GM23338 (cell line): ENCODE measurements around the gene CACNB2. TPM values are rescaled to one million over a fixed set of nuclear protein-coding genes. Genes with fewer than 3 reads are reported as not detected.

Experiments
- ATAC-seq: fragments of 200-7000 bp; cut with Tn5 transposase; 3 replicates; pipeline ENCODE4 v1.9.1; 2020
- DNase-seq: peaks from one replicate; pipeline ENCODE4 v3.0.0-alpha.2; 2015; ENCODE audit warnings: low spot score
- H2AFZ ChIP-seq: fragments of 200-600 bp; sonication (generic); 2 replicates; pipeline ENCODE4 v1.8.0; 2016; ENCODE audit warnings: antibody characterized with exemption, mild to moderate bottlenecking, moderate library complexity
- H3F3A ChIP-seq: fragments of 200-600 bp; sonication (generic); replicated peaks from 2 replicates; pipeline ENCODE4 v1.8.0; 2017; ENCODE audit warnings: antibody characterized with exemption, mixed run types, low read depth
- H3K27ac ChIP-seq: fragments of 200-600 bp; sonication (generic); 2 replicates; pipeline ENCODE4 v1.6.1; 2016; ENCODE audit warnings: low read depth
- H3K27me3 ChIP-seq: fragments of 200-600 bp; sonication (generic); 2 replicates; pipeline ENCODE4 v1.8.0; 2016; ENCODE audit warnings: mild to moderate bottlenecking, mixed run types, moderate library complexity; ENCODE audit not compliant: insufficient read depth
- H3K36me3 ChIP-seq: fragments of 200-600 bp; sonication (generic); 2 replicates; pipeline ENCODE4 v1.8.0; 2016; ENCODE audit warnings: mild to moderate bottlenecking; ENCODE audit not compliant: insufficient read depth
- H3K4me1 ChIP-seq: fragments of 200-600 bp; sonication (generic); 2 replicates; pipeline ENCODE4 v1.8.0; 2016; ENCODE audit warnings: mild to moderate bottlenecking, moderate library complexity; ENCODE audit not compliant: insufficient read depth
- H3K4me2 ChIP-seq: fragments of 200-600 bp; sonication (generic); 2 replicates; pipeline ENCODE4 v1.7.1; 2017; ENCODE audit warnings: mixed run types
- H3K4me3 ChIP-seq: fragments of 200-600 bp; sonication (generic); 2 replicates; pipeline ENCODE4 v1.6.1; 2016; ENCODE audit warnings: mixed run types
- H3K79me2 ChIP-seq: fragments of 200-600 bp; sonication (generic); replicated peaks from 2 replicates; pipeline ENCODE4 v1.8.0; 2017; ENCODE audit warnings: mild to moderate bottlenecking; ENCODE audit not compliant: insufficient read depth
- H3K9me2 ChIP-seq: fragments of 200-600 bp; sonication (generic); 2 replicates; pipeline ENCODE4 v1.8.0; 2017; ENCODE audit not compliant: insufficient read depth
- H4K20me1 ChIP-seq: fragments of 200-600 bp; sonication (generic); replicated peaks from 2 replicates; pipeline ENCODE4 v1.8.0; 2017; ENCODE audit warnings: mild to moderate bottlenecking; ENCODE audit not compliant: insufficient read depth
- H3K27ac Mint-ChIP-seq: 2 replicates; pipeline ENCODE4 v1.8.0; 2020; ENCODE audit warnings: inconsistent platforms, mild to moderate bottlenecking, moderate library complexity, mixed read lengths
- H3K27me3 Mint-ChIP-seq: 3 replicates; pipeline ENCODE4 v1.8.0; 2022; ENCODE audit warnings: low read depth, mild to moderate bottlenecking, moderate library complexity, mixed read lengths, inconsistent platforms; ENCODE audit not compliant: insufficient read depth, poor library complexity
- H3K36me3 Mint-ChIP-seq: 3 replicates; pipeline ENCODE4 v1.8.0; 2021; ENCODE audit warnings: low read depth, mild to moderate bottlenecking, inconsistent platforms, moderate library complexity, mixed read lengths
- H3K4me1 Mint-ChIP-seq: 3 replicates; pipeline ENCODE4 v1.8.0; 2020; ENCODE audit warnings: mild to moderate bottlenecking, inconsistent platforms, mixed read lengths
- H3K4me3 Mint-ChIP-seq: 3 replicates; pipeline ENCODE4 v1.8.0; 2021; ENCODE audit warnings: moderate library complexity, mild to moderate bottlenecking, inconsistent platforms, mixed read lengths
- H3K9me3 Mint-ChIP-seq: 3 replicates; pipeline ENCODE4 v1.8.0; 2020; ENCODE audit warnings: moderate library complexity, mild to moderate bottlenecking, inconsistent platforms, mixed read lengths
- CREB1 ChIP-seq: fragments of 250-450 bp; sonication (Bioruptor Pico); IDR thresholded peaks from 2 replicates; pipeline ENCODE4 v1.5.0; 2020; ENCODE audit warnings: low read depth, mild to moderate bottlenecking, moderate library complexity
- EZH2 ChIP-seq: fragments of 200-600 bp; sonication (generic); IDR thresholded peaks from one replicate; pipeline ENCODE4 v1.8.0; 2017; ENCODE audit warnings: antibody characterized with exemption, mild to moderate bottlenecking, low read depth; ENCODE audit not compliant: unreplicated experiment
- EZH2phosphoT487 ChIP-seq: fragments of 200-600 bp; sonication (generic); IDR thresholded peaks from one replicate; pipeline ENCODE4 v1.8.1; 2018; ENCODE audit warnings: antibody characterized with exemption; ENCODE audit not compliant: unreplicated experiment
- JUNB ChIP-seq: IDR thresholded peaks from one replicate; pipeline ENCODE4 v1.6.1; 2016; ENCODE audit warnings: antibody characterized with exemption; ENCODE audit not compliant: unreplicated experiment
- NANOG ChIP-seq: IDR thresholded peaks from 2 replicates; pipeline ENCODE4 v1.6.1; 2016; ENCODE audit warnings: antibody characterized with exemption, borderline replicate concordance
- POLR2AphosphoS5 ChIP-seq: IDR thresholded peaks from 2 replicates; pipeline ENCODE4 v1.6.1; 2016; ENCODE audit warnings: antibody characterized with exemption, low read depth
- STAT1 ChIP-seq: IDR thresholded peaks from one replicate; pipeline ENCODE4 v1.6.1; 2016; ENCODE audit warnings: antibody characterized with exemption; ENCODE audit not compliant: unreplicated experiment
- ZNF114 ChIP-seq: fragments of 250-450 bp; sonication (Bioruptor Pico); IDR thresholded peaks from 2 replicates; pipeline ENCODE4 v1.5.0; 2020; ENCODE audit warnings: mild to moderate bottlenecking, moderate library complexity
- ZNF331 ChIP-seq: fragments of 250-450 bp; sonication (Bioruptor Pico); IDR thresholded peaks from 2 replicates; pipeline ENCODE4 v1.5.0; 2020; ENCODE audit warnings: low read depth, mild to moderate bottlenecking, moderate library complexity
- polyA plus RNA-seq: library from polyadenylated mRNA; unstranded; fragments of >200 nt; fragmentation: Nextera tagmentation; extraction: Ambion mirVana; gene quantifications from 2 replicates; pipeline ENCODE4 v1.2.1, GENCODE V29; 2016
- total RNA-seq: library from RNA; depleted of rRNA; stranded (reverse); fragments of >200 nt; shearing (Covaris generic); gene quantifications from 2 replicates; pipeline ENCODE4 v1.2.3, GENCODE V29; 2014
- TF ChIP-seq, protein P1 (sequence below), 2 experiments: fragments of 200-600 bp in 1 of 2; sonication (generic) in 1 of 2; conservative IDR thresholded peaks; 2 replicates each; pipeline versions ENCODE4 v1.5.1 to v1.6.1; 2016 to 2017; ENCODE audit warnings: antibody characterized with exemption in 2 of 2, low read depth in 2 of 2, mild to moderate bottlenecking in 2 of 2, moderate library complexity in 1 of 2
- TF ChIP-seq, protein P2 (sequence below): IDR thresholded peaks from 2 replicates; pipeline ENCODE4 v1.6.1; 2016; ENCODE audit warnings: antibody characterized with exemption
- TF ChIP-seq, protein P3 (sequence below): fragments of 250-450 bp; sonication (Bioruptor Pico); IDR thresholded peaks from 2 replicates; pipeline ENCODE4 v1.5.0; 2020; ENCODE audit warnings: mild to moderate bottlenecking, moderate library complexity
- TF ChIP-seq, protein P4 (sequence below): IDR thresholded peaks from one replicate; pipeline ENCODE4 v1.6.1; 2018; ENCODE audit warnings: antibody characterized with exemption; ENCODE audit not compliant: unreplicated experiment

The CACNB2 gene
- total and polyA plus RNA-seq, 2 experiments from 2014 or later: 5.0 to 5.9 TPM

DNA sequence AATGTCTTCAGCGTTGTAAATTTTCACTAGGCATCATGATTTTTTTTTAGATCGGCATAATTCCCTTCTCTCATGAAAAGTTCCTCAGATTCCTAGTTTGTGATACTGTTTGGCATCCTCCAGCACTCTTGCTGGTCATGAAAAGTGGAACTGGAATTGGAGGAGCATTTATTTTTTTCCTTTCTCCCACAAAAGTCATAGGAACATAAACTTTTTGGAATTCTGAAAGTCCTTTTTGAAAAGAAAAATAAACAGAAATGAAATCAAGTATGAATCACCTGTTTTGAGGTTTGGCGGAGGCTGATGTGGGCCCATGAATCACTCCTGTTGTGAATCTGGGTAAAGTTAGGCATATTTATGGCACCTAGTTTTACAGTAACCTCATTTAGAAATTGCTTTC, 17.7 kb downstream of the CACNB2 start:
- ATAC-seq (no peak), DNase-seq (no peak)
- H3K9me3 Mint-ChIP-seq: no peaks in the 10 kb centered on the region
- H3K4me3 Mint-ChIP-seq: no peak overlapping the region
- Histone ChIP-seq H3K4me3 (no peak overlapping the region), H2AFZ (no peak overlapping the region), H3F3A (no peaks in the 10 kb centered on the region), H3K27me3 (no peaks in the 10 kb centered on the region), H3K4me2 (no peak overlapping the region), H3K79me2 (no peaks in the 10 kb centered on the region), H3K9me2 (no peaks in the 10 kb centered on the region), H3K36me3 (no peaks in the 10 kb centered on the region), H3K4me1 (no peaks in the 10 kb centered on the region), H4K20me1 (no peaks in the 10 kb centered on the region), H3K27ac (no peak overlapping the region)
- H3K4me1 Mint-ChIP-seq: no peaks in the 10 kb centered on the region
- H3K27ac Mint-ChIP-seq: no peak overlapping the region
- peaks cover 3% of the 10 kb centered on the region for H3K27me3 Mint-ChIP-seq
- TF ChIP-seq EZH2phosphoT487: no peak
- no peak for TF ChIP-seq JUNB
- no peak for TF ChIP-seq STAT1
- TF ChIP-seq ZNF114: no peak
- no peak for TF ChIP-seq NANOG
- TF ChIP-seq EZH2: no peak
- TF ChIP-seq ZNF331: no peak
- TF ChIP-seq, protein P1, sequence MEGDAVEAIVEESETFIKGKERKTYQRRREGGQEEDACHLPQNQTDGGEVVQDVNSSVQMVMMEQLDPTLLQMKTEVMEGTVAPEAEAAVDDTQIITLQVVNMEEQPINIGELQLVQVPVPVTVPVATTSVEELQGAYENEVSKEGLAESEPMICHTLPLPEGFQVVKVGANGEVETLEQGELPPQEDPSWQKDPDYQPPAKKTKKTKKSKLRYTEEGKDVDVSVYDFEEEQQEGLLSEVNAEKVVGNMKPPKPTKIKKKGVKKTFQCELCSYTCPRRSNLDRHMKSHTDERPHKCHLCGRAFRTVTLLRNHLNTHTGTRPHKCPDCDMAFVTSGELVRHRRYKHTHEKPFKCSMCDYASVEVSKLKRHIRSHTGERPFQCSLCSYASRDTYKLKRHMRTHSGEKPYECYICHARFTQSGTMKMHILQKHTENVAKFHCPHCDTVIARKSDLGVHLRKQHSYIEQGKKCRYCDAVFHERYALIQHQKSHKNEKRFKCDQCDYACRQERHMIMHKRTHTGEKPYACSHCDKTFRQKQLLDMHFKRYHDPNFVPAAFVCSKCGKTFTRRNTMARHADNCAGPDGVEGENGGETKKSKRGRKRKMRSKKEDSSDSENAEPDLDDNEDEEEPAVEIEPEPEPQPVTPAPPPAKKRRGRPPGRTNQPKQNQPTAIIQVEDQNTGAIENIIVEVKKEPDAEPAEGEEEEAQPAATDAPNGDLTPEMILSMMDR (conservative IDR thresholded peaks at IDR 0.05; ENCODE audit: low read depth in 2 of 2): no peak
- TF ChIP-seq, protein P2, sequence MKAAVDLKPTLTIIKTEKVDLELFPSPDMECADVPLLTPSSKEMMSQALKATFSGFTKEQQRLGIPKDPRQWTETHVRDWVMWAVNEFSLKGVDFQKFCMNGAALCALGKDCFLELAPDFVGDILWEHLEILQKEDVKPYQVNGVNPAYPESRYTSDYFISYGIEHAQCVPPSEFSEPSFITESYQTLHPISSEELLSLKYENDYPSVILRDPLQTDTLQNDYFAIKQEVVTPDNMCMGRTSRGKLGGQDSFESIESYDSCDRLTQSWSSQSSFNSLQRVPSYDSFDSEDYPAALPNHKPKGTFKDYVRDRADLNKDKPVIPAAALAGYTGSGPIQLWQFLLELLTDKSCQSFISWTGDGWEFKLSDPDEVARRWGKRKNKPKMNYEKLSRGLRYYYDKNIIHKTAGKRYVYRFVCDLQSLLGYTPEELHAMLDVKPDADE: no peak
- TF ChIP-seq, protein P3, sequence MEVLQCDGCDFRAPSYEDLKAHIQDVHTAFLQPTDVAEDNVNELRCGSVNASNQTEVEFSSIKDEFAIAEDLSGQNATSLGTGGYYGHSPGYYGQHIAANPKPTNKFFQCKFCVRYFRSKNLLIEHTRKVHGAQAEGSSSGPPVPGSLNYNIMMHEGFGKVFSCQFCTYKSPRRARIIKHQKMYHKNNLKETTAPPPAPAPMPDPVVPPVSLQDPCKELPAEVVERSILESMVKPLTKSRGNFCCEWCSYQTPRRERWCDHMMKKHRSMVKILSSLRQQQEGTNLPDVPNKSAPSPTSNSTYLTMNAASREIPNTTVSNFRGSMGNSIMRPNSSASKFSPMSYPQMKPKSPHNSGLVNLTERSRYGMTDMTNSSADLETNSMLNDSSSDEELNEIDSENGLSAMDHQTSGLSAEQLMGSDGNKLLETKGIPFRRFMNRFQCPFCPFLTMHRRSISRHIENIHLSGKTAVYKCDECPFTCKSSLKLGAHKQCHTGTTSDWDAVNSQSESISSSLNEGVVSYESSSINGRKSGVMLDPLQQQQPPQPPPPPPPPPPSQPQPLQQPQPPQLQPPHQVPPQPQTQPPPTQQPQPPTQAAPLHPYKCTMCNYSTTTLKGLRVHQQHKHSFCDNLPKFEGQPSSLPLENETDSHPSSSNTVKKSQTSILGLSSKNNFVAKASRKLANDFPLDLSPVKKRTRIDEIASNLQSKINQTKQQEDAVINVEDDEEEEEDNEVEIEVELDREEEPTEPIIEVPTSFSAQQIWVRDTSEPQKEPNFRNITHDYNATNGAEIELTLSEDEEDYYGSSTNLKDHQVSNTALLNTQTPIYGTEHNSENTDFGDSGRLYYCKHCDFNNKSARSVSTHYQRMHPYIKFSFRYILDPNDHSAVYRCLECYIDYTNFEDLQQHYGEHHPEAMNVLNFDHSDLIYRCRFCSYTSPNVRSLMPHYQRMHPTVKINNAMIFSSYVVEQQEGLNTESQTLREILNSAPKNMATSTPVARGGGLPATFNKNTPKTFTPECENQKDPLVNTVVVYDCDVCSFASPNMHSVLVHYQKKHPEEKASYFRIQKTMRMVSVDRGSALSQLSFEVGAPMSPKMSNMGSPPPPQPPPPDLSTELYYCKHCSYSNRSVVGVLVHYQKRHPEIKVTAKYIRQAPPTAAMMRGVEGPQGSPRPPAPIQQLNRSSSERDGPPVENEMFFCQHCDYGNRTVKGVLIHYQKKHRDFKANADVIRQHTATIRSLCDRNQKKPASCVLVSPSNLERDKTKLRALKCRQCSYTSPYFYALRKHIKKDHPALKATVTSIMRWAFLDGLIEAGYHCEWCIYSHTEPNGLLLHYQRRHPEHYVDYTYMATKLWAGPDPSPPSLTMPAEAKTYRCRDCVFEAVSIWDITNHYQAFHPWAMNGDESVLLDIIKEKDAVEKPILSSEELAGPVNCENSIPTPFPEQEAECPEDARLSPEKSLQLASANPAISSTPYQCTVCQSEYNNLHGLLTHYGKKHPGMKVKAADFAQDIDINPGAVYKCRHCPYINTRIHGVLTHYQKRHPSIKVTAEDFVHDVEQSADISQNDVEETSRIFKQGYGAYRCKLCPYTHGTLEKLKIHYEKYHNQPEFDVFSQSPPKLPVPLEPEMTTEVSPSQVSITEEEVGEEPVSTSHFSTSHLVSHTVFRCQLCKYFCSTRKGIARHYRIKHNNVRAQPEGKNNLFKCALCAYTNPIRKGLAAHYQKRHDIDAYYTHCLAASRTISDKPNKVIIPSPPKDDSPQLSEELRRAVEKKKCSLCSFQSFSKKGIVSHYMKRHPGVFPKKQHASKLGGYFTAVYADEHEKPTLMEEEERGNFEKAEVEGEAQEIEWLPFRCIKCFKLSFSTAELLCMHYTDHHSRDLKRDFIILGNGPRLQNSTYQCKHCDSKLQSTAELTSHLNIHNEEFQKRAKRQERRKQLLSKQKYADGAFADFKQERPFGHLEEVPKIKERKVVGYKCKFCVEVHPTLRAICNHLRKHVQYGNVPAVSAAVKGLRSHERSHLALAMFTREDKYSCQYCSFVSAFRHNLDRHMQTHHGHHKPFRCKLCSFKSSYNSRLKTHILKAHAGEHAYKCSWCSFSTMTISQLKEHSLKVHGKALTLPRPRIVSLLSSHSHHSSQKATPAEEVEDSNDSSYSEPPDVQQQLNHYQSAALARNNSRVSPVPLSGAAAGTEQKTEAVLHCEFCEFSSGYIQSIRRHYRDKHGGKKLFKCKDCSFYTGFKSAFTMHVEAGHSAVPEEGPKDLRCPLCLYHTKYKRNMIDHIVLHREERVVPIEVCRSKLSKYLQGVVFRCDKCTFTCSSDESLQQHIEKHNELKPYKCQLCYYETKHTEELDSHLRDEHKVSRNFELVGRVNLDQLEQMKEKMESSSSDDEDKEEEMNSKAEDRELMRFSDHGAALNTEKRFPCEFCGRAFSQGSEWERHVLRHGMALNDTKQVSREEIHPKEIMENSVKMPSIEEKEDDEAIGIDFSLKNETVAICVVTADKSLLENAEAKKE (CRISPR knock-in tag): no peak
- TF ChIP-seq, protein P4, sequence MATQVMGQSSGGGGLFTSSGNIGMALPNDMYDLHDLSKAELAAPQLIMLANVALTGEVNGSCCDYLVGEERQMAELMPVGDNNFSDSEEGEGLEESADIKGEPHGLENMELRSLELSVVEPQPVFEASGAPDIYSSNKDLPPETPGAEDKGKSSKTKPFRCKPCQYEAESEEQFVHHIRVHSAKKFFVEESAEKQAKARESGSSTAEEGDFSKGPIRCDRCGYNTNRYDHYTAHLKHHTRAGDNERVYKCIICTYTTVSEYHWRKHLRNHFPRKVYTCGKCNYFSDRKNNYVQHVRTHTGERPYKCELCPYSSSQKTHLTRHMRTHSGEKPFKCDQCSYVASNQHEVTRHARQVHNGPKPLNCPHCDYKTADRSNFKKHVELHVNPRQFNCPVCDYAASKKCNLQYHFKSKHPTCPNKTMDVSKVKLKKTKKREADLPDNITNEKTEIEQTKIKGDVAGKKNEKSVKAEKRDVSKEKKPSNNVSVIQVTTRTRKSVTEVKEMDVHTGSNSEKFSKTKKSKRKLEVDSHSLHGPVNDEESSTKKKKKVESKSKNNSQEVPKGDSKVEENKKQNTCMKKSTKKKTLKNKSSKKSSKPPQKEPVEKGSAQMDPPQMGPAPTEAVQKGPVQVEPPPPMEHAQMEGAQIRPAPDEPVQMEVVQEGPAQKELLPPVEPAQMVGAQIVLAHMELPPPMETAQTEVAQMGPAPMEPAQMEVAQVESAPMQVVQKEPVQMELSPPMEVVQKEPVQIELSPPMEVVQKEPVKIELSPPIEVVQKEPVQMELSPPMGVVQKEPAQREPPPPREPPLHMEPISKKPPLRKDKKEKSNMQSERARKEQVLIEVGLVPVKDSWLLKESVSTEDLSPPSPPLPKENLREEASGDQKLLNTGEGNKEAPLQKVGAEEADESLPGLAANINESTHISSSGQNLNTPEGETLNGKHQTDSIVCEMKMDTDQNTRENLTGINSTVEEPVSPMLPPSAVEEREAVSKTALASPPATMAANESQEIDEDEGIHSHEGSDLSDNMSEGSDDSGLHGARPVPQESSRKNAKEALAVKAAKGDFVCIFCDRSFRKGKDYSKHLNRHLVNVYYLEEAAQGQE: no peak
- TF ChIP-seq POLR2AphosphoS5: no peak
- no peak for TF ChIP-seq CREB1 (CRISPR knock-in tag)
- no peaks in the 10 kb centered on the region; the same call in 2 of the 3 replicates for H3K36me3 Mint-ChIP-seq
